Measurements from ENCODE around the gene SLC1A2.
"Not testable (repeated sequence)": the region's sequence is repeated elsewhere in the genome, so short reads cannot be mapped to it uniquely, and the experiment has no call there.

The SLC1A2 gene

DNA sequence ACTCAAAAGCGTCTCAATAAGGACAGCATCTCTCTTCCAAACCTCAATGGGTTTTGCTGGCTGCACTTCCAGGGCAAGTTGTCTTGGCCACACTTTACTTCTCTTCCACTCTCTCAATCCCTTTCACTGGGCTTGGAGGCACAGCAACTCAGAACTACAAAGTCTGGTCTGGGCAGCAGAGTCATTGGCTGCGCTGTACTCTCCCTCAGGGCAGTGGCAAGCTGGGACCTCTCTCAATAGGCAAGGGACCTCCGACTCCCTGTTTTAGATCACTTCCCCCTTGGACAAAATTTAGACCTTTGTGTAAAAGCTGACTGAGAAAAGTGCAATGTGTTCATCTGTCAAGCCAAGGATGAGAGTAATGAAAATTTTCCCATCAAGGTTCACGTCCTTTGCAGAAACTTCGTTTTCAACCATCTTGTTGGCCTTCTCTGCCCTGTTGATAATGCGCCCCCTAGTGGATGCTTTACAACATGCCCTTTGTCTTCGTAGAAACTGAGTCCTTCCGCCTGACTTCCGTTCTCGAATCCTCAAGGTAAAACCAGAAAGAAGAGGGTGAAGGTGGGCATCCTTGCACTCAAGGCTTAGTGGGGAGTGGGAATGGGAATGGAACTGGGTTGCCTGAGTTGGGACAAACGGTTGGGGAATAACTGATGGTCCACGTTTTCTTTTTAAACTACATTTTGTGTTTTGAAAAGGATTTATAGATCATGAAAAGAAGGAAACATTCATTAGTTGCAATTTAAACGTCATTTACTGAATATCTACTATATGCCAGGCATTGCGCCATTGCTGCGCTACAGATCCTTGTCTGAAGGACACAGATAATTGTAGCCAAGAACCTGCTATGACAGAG is 181.3 kb downstream of the SLC1A2 start:
- DNase-seq, result peak; percentile 69

DNA sequence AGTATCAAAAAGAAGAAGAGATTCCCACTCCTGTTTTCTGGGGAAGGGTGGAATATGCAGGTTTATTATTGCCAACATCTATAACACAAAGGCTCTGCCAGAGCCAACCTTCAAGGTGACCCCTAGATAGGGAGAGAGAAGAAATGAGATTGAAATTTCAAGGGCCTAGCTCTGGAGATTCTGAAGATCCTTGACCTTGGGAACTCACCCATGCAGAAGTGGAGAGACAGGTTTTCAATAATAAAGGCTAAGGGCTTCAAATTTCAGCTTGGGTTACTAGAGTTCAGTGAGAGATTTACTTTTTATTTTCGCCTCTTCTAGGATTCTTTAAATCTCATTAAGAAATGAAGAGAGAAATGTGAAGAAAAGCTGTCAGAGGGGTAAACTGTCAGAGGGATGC is 182.0 kb downstream of the SLC1A2 start:
- DNase-seq, result no peak

DNA sequence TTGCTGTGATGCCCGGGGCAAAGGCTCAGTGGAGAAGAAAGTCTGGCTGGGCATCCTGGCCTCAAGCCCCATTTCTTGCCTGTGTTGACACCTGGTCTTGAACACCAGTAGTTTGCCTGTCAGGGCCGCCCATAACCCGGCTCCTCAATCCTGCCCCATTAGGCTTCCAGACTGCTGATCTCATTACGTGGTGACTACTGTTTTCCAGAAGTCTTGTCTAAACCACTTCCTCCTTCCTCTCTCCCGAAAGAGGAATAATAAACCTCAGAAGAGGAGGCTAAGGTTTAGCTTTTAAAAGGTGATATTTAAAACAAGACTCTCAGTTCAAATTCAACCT is 182.7 kb downstream of the SLC1A2 start:
- DNase-seq, result no peak

DNA sequence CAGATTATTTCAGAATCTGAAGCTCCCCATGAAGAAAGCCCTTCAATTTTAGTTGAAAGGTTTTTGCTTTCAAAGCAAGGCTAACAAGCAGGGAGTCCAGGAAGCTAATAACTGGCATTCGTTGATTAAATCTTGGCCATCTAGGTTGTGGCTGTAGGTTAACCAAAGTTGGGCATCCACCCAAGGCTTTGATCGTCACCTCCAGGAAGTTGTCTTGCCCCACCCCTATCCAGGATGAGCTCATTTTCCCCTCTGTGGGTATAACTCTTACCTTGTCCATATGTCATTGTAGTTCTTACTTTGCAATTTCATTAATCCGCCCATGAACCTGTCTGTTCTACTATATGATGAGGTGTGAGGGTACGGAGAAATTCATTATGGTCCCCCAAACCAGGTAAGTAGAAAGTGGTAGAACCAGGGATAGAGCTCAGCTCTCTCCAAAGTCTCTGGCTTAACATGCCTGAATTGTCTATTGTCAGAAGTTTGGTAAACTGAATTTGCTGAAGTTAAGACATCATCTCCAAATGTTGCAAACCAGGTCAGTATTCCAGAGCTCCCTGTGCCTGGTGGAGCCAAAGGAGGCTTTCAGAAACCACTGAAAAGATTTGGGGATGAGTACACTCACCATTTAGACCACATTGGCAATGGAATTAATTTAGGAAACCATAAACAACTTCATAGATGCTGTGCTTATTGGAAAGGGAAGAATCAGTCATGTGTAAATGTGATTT is 183.3 kb downstream of the SLC1A2 start:
- peak; percentile 65 for DNase-seq

DNA sequence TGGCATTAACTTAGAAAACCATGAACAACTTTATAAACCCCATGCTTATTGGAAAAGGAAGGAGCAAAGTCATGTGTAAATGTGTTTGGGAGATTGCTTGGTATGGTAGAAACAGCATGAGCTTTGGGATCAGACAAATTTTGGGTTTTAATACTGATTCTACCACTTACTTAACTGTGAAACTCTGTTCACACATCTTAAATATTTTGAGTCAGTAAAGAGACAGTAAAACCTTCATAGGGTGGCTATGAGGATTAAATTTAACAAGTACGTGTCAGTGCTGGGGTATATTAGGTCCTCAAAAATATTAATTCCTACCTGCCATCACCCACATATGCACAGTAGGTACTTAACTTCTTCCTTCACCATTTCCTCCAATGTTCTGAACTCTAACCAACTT is 183.9 kb downstream of the SLC1A2 start:
- DNase-seq, result no peak

DNA sequence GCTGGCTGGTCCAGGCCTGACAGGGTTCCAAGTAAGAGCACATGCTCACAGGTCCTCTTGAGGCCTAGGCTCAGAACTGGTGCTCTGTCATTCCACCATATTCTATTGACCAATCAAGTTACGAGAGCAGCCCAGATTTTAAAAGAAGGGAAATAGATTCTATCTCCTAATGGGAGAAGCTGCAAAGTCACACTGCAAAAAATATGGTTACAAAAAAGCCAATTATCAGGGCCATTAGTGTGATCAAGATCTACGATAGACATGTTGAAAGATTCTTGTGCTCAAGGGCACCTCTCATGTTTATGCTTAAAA is 184.2 kb downstream of the SLC1A2 start:
- DNase-seq, result no peak

DNA sequence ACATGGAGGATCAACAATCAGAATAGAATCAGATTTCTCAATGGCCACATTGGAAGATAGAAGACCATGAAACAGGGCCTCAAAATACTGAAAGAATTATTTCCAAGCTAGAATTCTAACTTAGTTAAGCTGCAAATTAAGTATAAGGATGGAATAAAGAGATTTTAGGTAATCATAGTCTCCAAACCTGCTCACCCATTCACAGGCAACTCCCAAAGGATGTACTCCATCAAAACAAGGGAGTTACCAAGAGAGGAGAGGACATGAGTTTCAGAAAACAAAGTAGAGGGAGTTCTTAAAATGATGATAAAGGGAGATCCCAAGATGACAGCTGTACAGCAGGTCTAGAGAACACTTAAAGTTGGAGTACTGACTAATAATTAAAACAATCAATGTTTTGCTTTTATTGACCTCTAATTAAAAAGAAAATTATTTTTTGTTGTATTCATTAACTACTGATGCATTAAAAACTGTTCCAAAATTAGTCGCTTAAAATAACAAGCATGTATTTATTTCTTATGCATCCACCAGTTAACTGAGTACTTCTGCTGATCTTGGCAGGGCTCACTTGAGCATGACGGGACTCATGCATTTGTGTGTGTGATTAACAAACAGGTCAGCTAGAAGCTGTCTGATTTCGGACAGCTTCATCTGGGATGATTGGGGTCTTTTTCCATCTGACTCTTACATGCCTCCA is 184.8 kb downstream of the SLC1A2 start:
- DNase-seq, result no peak

DNA sequence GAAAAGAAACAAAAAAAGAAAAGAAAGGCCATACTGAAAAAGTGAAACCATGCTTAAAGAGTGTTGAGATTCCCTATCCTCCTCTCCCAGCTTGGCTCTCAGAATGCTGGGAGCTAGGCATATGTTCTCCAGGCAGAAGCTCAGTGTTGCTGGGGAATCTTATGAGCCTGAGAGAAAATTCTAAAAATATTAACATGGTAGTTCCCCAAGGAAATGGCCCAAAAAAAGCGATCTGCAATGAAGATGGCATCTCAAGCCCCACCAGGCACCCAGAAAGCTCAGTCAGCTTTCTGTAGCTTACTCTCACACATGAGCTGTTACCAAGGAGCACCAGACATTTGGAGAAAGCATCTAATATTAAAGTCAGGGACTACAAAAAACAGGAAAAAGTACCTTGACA is 185.8 kb downstream of the SLC1A2 start:
- no peak for DNase-seq

DNA sequence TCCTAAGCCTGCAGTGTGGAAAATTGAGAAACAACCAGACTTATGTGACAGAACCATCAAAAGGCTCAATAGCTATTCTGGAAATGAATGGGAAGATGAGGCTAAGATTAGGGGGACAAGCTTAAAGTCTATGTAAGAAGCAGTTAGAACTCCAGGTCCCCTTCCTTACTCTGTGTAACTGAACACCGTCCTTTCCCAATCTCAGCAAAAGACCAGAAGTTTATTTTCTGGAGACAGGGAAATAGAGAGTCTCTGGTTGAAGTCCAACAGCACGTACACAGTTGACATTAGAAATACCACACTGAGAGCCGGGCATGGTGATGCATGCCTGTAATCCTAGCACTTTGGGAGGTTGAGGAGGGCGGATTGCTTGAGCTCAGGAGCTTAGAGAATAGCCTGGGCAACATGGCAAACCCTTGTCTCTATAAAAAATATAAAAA is 186.4 kb downstream of the SLC1A2 start:
- DNase-seq, result no peak

DNA sequence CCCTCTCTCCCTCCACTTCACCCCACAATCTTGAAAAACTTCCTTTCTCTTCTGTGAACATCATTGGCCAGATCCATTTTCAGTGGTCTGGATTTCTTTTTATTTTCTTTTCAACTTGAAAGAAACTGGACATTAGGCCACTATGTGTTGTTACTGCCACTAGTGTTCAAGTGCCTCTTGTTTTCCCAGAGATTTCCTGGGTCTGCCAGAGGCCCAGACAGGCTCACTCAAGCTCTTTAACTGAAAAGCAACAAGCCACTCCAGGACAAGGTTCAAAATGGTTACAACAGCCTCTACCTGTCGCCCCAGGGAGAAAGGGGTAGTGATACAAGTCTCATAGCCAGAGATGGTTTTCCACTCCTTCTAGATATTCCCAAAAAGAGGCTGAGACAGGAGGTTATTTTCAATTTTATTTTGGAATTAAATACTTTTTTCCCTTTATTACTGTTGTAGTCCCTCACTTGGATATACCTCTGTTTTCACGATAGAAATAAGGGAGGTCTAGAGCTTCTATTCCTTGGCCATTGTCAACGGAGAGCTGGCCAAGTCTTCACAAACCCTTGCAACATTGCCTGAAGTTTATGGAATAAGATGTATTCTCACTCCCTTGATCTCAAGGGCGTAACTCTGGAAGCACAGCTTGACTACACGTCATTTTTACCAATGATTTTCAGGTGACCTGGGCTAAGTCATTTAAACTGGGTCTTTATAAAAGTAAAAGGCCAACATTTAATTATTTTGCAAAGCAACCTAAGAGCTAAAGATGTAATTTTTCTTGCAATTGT is 188.1 kb downstream of the SLC1A2 start:
- no peak for DNase-seq

DNA sequence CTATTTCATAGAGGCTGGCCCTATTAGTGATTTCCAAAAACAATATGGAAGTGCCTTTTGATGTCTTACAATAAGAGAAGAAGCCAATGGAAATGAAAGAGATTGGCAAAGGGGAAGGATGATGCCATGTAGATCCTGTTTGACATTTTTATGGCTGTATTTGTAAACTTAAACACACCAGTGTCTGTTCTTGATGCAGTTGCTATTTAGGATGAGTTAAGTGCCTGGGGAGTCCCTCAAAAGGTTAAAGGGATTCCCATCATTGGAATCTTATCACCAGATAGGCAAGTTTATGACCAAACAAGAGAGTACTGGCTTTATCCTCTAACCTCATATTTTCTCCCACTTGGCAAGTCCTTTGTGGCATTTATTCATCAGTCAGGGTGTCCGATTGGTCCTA is 189.0 kb downstream of the SLC1A2 start:
- DNase-seq, result no peak

DNA sequence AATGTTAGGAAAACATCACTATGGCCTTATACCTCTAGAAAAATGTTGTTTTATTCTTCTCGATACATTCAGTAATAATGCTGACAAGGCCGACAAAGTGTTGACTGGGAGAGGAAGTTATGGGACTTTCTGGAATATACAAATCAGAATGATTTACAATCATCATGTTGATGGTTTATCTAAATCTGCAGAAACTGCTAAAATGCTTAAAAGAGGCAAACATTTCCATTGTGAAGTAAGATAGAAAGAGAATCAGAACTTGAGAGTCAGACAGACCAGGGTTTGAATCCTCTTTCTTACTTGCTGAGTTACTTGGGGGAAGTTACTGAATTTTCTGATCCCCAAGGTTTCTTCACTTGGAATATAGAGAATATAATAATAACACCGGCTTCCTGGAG is 191.0 kb downstream of the SLC1A2 start:
- DNase-seq, result no peak

DNA sequence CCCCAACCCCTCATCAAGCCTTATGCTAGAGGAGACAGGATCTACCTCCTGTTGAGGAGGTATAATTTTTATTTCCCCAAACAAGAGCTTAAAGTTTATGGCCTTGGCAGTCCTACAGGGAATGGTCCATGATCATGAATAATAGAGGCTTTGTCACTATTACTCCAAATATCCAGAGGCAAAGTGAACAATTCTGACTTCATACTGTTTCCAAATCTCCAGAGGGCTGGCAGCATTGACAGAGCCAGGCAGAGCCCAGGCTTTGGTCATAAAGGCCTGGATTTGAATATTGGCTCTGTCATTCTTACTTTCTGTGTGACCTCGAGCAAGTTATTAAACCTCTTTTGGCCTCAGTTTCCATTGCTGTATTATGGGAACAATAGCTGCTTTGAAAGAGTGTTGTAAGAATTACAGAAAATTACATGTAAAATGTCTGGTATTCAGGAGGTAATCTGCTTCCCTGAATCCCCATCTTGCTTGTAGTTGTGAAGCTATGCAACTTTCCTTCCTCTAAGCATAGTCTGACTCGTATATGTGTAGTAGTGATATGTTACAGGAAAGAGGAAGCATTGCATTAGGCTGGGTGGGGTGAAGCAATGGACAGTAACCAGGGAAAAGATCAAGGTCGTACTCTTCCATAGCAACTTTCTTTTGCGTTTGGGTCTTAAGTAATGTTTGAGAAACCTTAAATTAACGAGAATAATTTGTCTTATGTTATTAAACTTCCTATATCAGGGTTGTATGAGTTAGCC is 191.6 kb downstream of the SLC1A2 start:
- no peak for DNase-seq

DNA sequence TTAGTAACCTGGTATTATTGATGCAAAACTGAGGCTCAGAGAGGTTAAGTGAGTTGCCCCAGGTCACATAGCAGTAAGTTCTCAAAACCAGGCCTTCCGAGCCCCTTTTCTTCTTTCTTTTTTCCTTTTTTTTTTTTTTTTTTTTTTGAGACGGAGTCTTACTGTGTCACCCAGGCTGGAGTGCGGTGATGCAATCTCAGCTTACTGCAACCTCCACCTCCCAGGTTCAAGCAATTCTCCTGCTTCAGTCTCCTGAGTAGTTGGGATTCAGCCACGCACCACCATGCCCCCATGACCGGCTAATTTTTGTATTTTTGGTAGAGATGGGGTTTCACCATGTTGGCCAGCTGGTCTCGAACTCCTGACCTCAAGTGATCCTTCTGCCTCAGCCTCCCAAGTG is 192.6 kb downstream of the SLC1A2 start:
- DNase-seq, result not testable (repeated sequence)

DNA sequence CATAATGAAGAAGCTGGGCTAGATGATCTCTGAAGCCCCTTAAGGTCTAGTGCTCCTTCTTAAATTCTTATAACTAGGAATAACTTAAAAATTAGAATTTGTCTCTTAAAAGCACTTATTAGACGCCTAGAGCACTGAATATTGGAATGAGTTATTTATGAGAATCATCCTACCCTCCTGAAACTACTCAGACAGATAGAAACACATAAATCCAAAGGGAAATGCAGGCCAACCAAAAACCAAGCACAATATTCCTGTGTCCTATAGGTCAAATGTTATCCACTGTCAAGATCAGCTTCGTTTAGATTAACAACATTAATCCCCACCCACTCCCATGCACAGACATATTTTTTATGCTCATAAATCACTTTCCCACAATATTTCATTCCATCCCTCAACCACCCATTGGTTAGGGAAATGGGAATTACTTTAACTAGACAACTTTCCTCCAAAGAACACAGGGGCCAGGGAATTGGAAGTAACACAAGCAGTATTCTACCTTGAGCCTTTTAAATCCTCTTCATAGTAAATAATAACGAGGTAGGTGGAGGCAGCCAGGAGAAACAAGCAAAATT is 193.3 kb downstream of the SLC1A2 start:
- no peak for DNase-seq

DNA sequence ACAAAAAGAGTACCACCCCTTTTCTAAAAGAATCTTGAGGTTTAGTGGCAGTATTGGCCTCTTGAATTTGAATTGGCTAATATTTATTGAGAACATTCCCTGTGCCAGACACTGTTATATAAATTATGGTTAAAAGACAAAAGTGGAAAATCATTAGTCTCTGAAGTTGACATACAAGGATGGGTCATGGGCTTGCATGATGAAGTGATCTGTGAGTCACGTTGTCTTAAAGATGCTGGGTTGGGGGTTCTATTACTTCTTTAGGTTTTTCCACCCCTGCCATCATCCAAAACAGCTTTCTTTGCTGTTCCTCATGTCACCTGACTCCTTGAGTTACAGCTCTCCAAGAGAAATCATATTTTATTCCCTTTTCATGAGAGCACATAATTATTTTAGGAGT is 195.4 kb downstream of the SLC1A2 start:
- DNase-seq, result no peak

DNA sequence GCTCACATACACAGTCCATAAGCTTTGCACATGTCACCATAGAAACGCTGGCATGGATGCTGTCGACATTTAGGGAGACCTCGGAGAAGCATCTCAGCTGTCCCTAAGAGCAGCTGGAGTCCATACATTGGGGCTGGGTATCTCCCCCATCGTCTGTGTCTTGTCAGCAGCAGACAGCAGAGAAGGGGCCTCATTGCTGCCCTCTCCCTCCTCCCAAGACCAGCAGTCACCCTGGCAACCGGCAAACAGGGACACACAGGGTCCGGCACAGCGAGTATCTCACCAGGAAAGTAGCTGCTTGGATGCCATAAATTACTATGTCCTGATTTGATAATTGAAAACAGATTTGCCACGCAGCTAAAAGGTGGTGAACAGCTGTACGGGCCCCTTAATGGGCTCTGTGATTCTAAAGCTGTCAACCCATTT is 196.0 kb downstream of the SLC1A2 start:
- DNase-seq, result no peak

DNA sequence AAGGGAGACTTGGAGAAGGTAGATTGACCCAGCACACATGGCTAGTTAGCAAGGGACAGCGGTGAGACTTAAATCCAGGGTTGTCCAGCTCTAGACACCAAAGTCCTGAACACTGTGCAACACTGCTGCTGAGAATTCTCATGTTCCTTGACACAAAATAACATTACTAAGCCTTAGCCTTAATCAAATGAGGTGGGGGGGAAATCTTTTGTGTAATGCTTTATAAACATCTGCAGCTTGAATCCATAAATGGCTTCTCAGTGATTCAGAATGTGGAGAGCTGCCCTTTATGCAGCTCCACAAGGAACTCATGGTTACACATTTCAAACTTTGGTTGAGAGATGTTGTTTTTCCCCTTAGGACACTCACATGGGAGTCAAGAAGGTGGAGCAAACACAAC is 200.4 kb downstream of the SLC1A2 start:
- DNase-seq, result no peak

DNA sequence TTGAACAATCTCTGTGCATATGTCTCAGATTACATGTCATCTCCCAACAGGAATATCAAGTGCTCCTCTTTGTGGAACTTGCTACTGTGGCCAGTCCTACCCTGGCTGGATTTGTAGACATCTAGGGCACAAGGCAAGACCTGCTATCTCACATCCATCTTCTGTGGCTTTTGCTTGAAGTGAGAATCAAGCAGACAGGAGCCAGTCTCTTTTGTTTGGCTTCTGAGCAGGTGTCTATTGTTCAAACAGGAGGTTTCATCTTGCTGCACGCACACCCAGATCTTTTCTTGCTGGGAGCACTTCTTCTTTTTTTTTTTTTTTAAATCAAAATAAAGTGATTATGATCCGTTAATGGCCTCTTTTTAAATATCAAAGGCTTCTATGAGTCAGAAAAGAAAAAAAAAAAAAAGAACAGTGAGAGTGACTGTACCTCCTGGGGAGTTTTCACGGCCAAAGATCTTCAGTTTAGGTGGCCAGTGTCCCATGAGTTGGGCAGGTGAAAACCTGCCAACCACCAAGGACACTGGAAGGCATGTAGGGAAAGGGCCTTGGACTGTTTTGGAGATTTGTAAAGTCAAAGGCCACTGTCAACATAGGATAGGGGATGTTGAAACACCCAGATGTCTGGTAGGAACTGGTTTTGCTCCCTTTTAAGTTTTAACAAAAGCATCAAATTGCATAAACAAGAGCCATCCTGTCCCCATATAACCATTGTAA is 202.2 kb downstream of the SLC1A2 start:
- DNase-seq, result no peak

DNA sequence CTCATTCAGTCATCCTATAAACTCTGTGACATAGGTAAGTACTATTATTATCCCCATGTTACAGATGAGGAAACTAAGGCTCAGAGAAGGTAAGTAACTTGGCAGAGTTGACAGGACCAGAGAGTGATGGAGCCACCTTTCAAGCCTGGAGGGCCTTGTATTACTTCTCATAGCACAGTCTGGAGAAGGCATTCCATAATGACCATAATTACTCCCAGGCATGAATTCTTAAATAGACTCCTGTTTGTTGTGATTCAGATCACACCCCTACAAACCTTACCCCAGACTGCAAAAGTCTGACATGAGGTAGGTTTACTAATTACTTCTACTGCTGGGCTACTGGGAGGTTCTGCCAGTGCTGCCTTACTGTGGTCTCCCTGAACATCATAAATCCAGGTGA is 203.4 kb downstream of the SLC1A2 start:
- DNase-seq, result no peak

DNA sequence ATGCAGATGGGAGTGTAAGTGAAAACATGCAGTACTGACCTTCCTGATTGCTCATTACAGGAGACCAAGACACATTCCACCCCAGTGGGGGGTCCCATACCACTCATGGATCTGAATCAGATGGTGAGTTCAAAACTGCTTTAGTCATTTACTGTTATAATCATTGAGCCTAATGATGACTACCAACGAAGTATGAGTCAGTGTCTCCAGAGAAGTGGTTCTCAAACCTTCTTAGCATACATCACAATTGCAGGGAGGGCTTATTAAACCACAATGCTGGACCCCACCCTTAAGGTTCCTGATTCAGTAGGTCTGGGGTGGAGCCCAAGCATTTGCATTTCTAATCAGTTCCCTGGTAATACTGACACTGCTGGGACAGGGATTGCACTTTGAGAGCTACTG is 204.6 kb downstream of the SLC1A2 start:
- DNase-seq, result no peak

Data from activated CD8-positive, alpha-beta memory T cell treated with anti-CD3 and anti-CD28 coated beads, Interleukin-2, amount 50 U/mL, for 48 hours (primary cell).